Gastroesophageal sphincter (tissue), 4 donors: Measurements from ENCODE around the gene MCC. TPM values are rescaled to one million over a fixed set of nuclear protein-coding genes. Genes with fewer than 3 reads are reported as not detected.

ENCODE experiments used
- ATAC-seq: fragments of 150-250 bp; one replicate; pipeline ENCODE4 v1.9.1; 2016; ENCODE audit warnings: mild to moderate bottlenecking, moderate library complexity
- H3K27ac ChIP-seq, 4 donors: fragments of 200-600 bp; sonication (generic) in 3 of 4; 1 replicate in 3 of 4; 2 replicates in 1 of 4; pipeline ENCODE4 v1.5.1; 2016 to 2019
- H3K27me3 ChIP-seq: fragments of 200-600 bp; sonication (generic); one replicate; pipeline ENCODE4 v1.5.1; 2019
- H3K36me3 ChIP-seq, 2 donors: fragments of 200-600 bp; sonication (generic); one replicate each; pipeline ENCODE4 v1.5.1; 2019; ENCODE audit warnings: control low read depth in 1 of 2
- H3K4me1 ChIP-seq, 3 donors: fragments of 200-600 bp; sonication (generic); 1 replicate in 2 of 3; 2 replicates in 1 of 3; pipeline ENCODE4 v1.5.1; 2016 to 2019; ENCODE audit warnings: control low read depth in 2 of 3
- H3K4me3 ChIP-seq, 2 donors: fragments of 200-600 bp; sonication (generic); one replicate each; pipeline ENCODE4 v1.5.1; 2019; ENCODE audit warnings: mild to moderate bottlenecking in 1 of 2, moderate library complexity in 1 of 2
- H3K9me3 ChIP-seq, 3 donors: fragments of 200-600 bp; sonication (generic); one replicate each; pipeline ENCODE4 v1.5.1; 2017 to 2019; ENCODE audit warnings: control low read depth in 2 of 3
- CTCF ChIP-seq, 4 experiments: fragments of 200-600 bp in 2 of 4; fragments of 450-650 bp in 2 of 4; sonication (generic) in 1 of 4; IDR thresholded peaks; one replicate each; pipeline ENCODE4 v1.5.1; 2017 to 2019; ENCODE audit warnings: antibody characterized with exemption in 4 of 4, mild to moderate bottlenecking in 2 of 4, moderate library complexity in 2 of 4
- EP300 ChIP-seq: sonication (generic); formaldehyde crosslinking; IDR thresholded peaks from one replicate; pipeline ENCODE4 v1.6.1; 2017; ENCODE audit warnings: antibody characterized with exemption, mild to moderate bottlenecking
- POLR2A ChIP-seq, 2 donors: fragments of 450-650 bp; IDR thresholded peaks; one replicate each; pipeline ENCODE4 v1.6.1; 2017; ENCODE audit warnings: antibody characterized with exemption in 2 of 2, mild to moderate bottlenecking in 2 of 2, moderate library complexity in 1 of 2
- POLR2AphosphoS5 ChIP-seq: sonication (generic); formaldehyde crosslinking; IDR thresholded peaks from one replicate; pipeline ENCODE4 v1.6.1; 2017; ENCODE audit warnings: antibody characterized with exemption
- WGBS, 2 donors: methylation state at CpG; one replicate each; pipeline ENCODE4 v1.1.5; 2018; ENCODE audit warnings: low coverage in 1 of 2; 5-methylcytosine and 5-hydroxymethylcytosine counted together
- total RNA-seq, 4 donors: library from RNA; depleted of rRNA; stranded (reverse); fragments of >200 nt; gene quantifications; one replicate each; pipeline ENCODE4 v1.1.0, GENCODE V29; 2016

The MCC gene
- total RNA-seq, 4 donors from 2014 or later, result 20.5 to 28.7 (median 23.5) TPM

- Histone ChIP-seq H3K4me1 (no peaks in the 10 kb centered on the region), H3K36me3 (no peaks in the 10 kb centered on the region), H3K27ac (peak overlapping the region in 1 of 4 donors; percentile 9), H3K27me3 (no peaks in the 10 kb centered on the region), H3K9me3 (no peaks in the 10 kb centered on the region), H3K4me3 (no peak overlapping the region)
- ATAC-seq, result no peak
- 63 to 67% methylated on average over 1 to 3 of the region's 3 CpGs for WGBS, 2 donors
- TF ChIP-seq POLR2AphosphoS5 (no peak), EP300 (no peak), CTCF (IDR thresholded peaks at IDR 0.05) (no peak), POLR2A (IDR thresholded peaks at IDR 0.05) (no peak)
Observed at GRCh38 chr5:113357696-113358476, 130.4 kb downstream of the MCC start.

- Histone ChIP-seq H3K9me3 (no peaks in the 10 kb centered on the region), H3K4me3 (no peak overlapping the region), H3K4me1 (no peaks in the 10 kb centered on the region), H3K27ac (no peak overlapping the region), H3K36me3 (no peaks in the 10 kb centered on the region), H3K27me3 (no peaks in the 10 kb centered on the region)
- ATAC-seq, result no peak
- WGBS, 2 donors, result 100% methylated on average over 1 of the region's 1 CpG
- TF ChIP-seq EP300, result no peak
- no peak for TF ChIP-seq CTCF (IDR thresholded peaks at IDR 0.05)
- no peak for TF ChIP-seq POLR2A (IDR thresholded peaks at IDR 0.05)
- TF ChIP-seq POLR2AphosphoS5, result no peak
Observed at GRCh38 chr5:113356487-113356886, 131.8 kb downstream of the MCC start.

GRCh38 chr5:113354055-113354454 is 134.2 kb downstream of the MCC start:
- 43 to 88% methylated on average over 1 of the region's 1 CpG for WGBS, 2 donors

GRCh38 chr5:113347572-113347971 is 140.7 kb downstream of the MCC start:
- 91 to 100% methylated on average over 1 of the region's 1 CpG for WGBS, 2 donors
- Histone ChIP-seq H3K27me3 (no peaks in the 10 kb centered on the region), H3K9me3 (no peaks in the 10 kb centered on the region), H3K4me1 (no peaks in the 10 kb centered on the region), H3K36me3 (no peaks in the 10 kb centered on the region), H3K4me3 (no peak overlapping the region), H3K27ac (no peak overlapping the region)
- no peak for ATAC-seq
- TF ChIP-seq EP300 (no peak), CTCF (IDR thresholded peaks at IDR 0.05) (no peak), POLR2AphosphoS5 (no peak), POLR2A (IDR thresholded peaks at IDR 0.05) (no peak)

More at GRCh38 chr5:113354055-113354454, 134.2 kb downstream of the MCC start:
- no peaks in the 10 kb centered on the region for H3K36me3 ChIP-seq
- H3K27me3 ChIP-seq, result no peaks in the 10 kb centered on the region
- H3K27ac ChIP-seq, result no peak overlapping the region
- H3K4me1 ChIP-seq, result no peaks in the 10 kb centered on the region
- no peak overlapping the region for H3K4me3 ChIP-seq
- H3K9me3 ChIP-seq, result no peaks in the 10 kb centered on the region
- no peak for ATAC-seq
- TF ChIP-seq POLR2A (IDR thresholded peaks at IDR 0.05) (no peak), EP300 (no peak), CTCF (IDR thresholded peaks at IDR 0.05) (no peak), POLR2AphosphoS5 (no peak)
